Epithelial cell of proximal tubule (primary cell): ENCODE data around the gene PLA2G2D. TPM values are rescaled to one million over a fixed set of nuclear protein-coding genes. Genes with fewer than 3 reads are reported as not detected.

ENCODE experiments used
- DNase-seq: peaks from one replicate; pipeline ENCODE4 v3.0.0-alpha.2; 2011; ENCODE audit warnings: low read depth
- H3K4me3 ChIP-seq: 2 replicates; pipeline ENCODE4 v1.5.1; 2011; ENCODE audit warnings: low read depth, mild to moderate bottlenecking, low read length
- CTCF ChIP-seq: conservative IDR thresholded peaks from 2 replicates; pipeline ENCODE4 v1.5.1; 2012; ENCODE audit warnings: low read depth, mild to moderate bottlenecking, low read length
- total RNA-seq: library from RNA; depleted of rRNA; stranded (reverse); fragments of >200 nt; gene quantifications from 2 replicates; pipeline ENCODE4 v1.2.3, GENCODE V29; 2015

The PLA2G2D gene
- total RNA-seq, 1 donor from 2014 or later, result not detected

GRCh38 chr1:20096840-20097447 lies 22.4 kb downstream of the PLA2G2D start:
- H3K4me3 ChIP-seq, result no peak overlapping the region
- TF ChIP-seq CTCF, result no peak

GRCh38 chr1:20095564-20096434 lies 23.5 kb downstream of the PLA2G2D start:
- no peak for TF ChIP-seq CTCF
- DNase-seq, result no peak
- no peak overlapping the region for H3K4me3 ChIP-seq

More at GRCh38 chr1:20096840-20097447, 22.4 kb downstream of the PLA2G2D start:
- DNase-seq, result no peak

GRCh38 chr1:20093940-20094391 lies 25.4 kb downstream of the PLA2G2D start:
- DNase-seq, result no peak
- TF ChIP-seq CTCF, result no peak
- H3K4me3 ChIP-seq, result no peak overlapping the region

- no peak for TF ChIP-seq CTCF
- no peak for DNase-seq
- no peak overlapping the region for H3K4me3 ChIP-seq
Measured at GRCh38 chr1:20093303-20093702, 26.0 kb downstream of the PLA2G2D start.

- no peak for TF ChIP-seq CTCF
- no peak overlapping the region for H3K4me3 ChIP-seq
- no peak for DNase-seq
Measured at GRCh38 chr1:20090641-20091040, 28.7 kb downstream of the PLA2G2D start.

- DNase-seq, result no peak
- no peak overlapping the region for H3K4me3 ChIP-seq
- no peak for TF ChIP-seq CTCF
Measured at GRCh38 chr1:20090119-20090518, 29.2 kb downstream of the PLA2G2D start.
